Cardiac septum (tissue), 1 donor: ENCODE results near the gene EPG5. TPM values are rescaled to one million over a fixed set of nuclear protein-coding genes. Genes with fewer than 3 reads are reported as not detected.

Experiments used
- DNase-seq: peaks from one replicate; pipeline ENCODE4 v3.0.0-alpha.2; 2020; ENCODE audit warnings: low spot score
- intact Hi-C: fragments of 100-400 bp; cut with DNase I; formaldehyde crosslinking; loops from one replicate; pipeline ENCODE4 v1.14.0; 2022
- total RNA-seq: library from RNA; stranded (reverse); fragmentation: NEBNext Ultra II Directional; extraction: Animal tissue kit (Norgen Biotek cat#: 25700); gene quantifications from one replicate; pipeline ENCODE4 v1.2.1, GENCODE V29; 2021
- donor health status: DM: no; HTN: no; CAD: no.

Gene EPG5
- total RNA-seq, 1 donor from 2014 or later: 16.7 TPM

GRCh38 chr18:45935591-45936335 is 31.4 kb downstream of the EPG5 start:
- intact Hi-C loops: no loop called here

GRCh38 chr18:45932708-45933107 is 34.4 kb downstream of the EPG5 start:
- DNase-seq: no peak
- intact Hi-C loops: no loop called here

More at GRCh38 chr18:45935591-45936335, 31.4 kb downstream of the EPG5 start:
- DNase-seq: no peak

- intact Hi-C loops: no loop called here
- no peak for DNase-seq
Measured at GRCh38 chr18:45930963-45931362, 36.2 kb downstream of the EPG5 start.

- intact Hi-C loops: no loop called here
- DNase-seq: no peak
Measured at GRCh38 chr18:45926691-45927090, 40.4 kb downstream of the EPG5 start.

GRCh38 chr18:45926085-45926484 is 41.0 kb downstream of the EPG5 start:
- DNase-seq: no peak
- intact Hi-C loops: no loop called here

- intact Hi-C loops: no loop called here
- no peak for DNase-seq
Measured at GRCh38 chr18:45923138-45923537, 44.0 kb downstream of the EPG5 start.

DNA sequence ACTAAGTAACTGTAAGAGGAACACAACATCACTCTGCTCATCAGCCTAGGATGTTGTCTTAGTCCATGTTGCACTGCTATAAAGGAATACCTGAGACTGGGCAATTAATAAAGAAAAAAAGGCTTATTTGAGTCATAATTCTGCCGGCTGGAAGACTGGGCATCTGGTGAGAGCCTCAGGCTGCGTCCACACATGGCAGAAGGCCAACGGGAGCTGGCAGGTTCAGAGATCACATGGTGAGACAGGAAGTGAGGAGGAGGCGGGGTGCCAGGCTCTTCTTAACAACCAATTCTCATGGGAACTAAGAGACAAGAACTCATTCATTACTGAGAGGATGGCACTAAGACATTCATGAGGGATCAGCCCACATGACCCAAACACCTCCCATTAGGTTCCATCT is 46.8 kb downstream of the EPG5 start:
- intact Hi-C loops: no loop called here
- DNase-seq: peak; percentile 85

GRCh38 chr18:45916302-45916701 is 50.8 kb downstream of the EPG5 start:
- no peak for DNase-seq
- intact Hi-C loops: no loop called here

- no peak for DNase-seq
- intact Hi-C loops: no loop called here
Measured at GRCh38 chr18:45913276-45913675, 53.9 kb downstream of the EPG5 start.

GRCh38 chr18:45910405-45911023 is 56.6 kb downstream of the EPG5 start:
- intact Hi-C loops: no loop called here
- DNase-seq: no peak

DNA sequence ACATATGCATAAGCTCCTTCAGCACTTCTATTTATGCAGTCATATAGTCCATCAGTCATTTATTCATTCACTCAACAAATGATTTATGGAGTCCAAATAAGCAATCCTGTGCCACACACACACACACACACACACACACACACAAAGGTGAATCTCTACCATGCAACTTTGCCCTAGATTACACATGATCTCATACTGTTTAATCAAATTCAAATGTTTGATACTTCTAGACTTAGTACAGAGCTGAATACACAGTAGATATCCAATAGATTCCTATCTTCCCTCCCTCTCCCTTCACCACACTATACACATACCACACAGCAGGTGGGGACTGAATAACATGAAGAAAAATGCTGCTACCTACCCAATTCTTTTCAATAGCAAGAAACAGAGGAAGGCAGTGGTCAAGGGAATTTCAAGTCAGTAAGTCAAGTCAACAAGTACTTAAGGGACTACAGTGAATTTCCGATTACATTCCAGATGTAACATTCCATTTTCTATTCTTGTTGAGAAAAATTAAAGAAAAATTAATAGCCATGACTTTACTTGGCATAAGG is 65.4 kb downstream of the EPG5 start:
- intact Hi-C loops: no loop called here
- DNase-seq: no peak

DNA sequence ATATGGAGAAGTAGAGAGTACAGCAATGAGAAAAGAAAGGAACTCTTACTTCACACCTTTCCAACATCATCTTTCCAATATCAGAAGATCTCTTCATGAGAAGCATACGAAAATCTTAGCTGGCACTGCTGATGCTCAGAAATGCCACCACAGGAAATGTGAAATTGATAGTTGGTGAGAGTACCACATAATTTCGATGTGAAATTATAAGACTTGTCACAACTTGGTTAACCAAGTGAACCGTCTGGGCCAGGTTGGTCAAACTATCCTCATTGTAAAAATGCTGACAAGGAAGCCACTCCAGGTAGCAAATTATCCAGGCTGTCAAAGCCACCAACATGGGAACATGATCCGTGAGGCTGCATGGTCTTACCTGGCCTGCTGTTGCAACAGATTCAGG is 66.5 kb downstream of the EPG5 start:
- intact Hi-C loops: no loop called here
- no peak for DNase-seq

GRCh38 chr18:45896991-45897390 is 70.1 kb downstream of the EPG5 start:
- no peak for DNase-seq
- intact Hi-C loops: no loop called here

GRCh38 chr18:45896452-45896851 is 70.7 kb downstream of the EPG5 start:
- intact Hi-C loops: no loop called here

DNA sequence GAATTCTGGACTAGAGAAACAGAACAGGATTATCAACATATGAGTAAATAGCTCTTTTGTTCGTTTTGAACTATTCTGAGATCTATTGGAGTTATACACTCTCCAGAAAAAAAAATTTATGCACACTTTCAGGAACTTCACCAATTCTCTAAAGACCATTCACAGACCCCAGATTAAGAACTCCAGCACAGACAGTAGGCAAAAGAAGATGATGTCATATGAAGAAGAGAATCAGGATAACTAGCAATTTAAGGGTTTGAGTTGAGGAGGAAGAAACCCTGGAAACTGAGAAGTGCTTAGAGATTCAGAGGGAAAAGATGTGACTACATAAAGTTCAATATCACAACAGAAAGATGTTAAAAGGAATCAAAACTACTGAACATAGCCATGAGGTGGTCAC is 71.8 kb downstream of the EPG5 start:
- no peak for DNase-seq
- intact Hi-C loops: no loop called here

More at GRCh38 chr18:45896452-45896851, 70.7 kb downstream of the EPG5 start:
- DNase-seq: no peak

DNA sequence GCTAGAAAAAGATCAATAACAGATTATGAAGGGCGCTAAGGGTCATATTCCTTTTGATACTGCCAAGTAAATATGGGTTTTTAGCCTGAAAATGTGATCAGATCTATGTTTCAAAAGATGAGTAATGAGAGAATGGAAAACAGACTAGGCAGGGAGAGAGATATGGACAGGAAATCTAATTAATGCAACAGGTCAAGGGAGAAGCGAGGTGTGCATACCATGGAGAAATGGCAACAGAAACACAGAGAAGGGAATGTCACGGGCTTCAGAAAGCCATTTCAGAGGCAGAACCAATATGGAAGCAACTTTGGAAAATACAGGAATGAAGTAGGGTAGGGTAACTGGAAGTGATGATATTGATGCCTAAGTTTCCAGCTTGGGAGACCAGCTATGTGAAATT is 72.3 kb downstream of the EPG5 start:
- DNase-seq: no peak
- intact Hi-C loops: no loop called here

- intact Hi-C loops: no loop called here
- no peak for DNase-seq
Measured at GRCh38 chr18:45891806-45892205, 75.3 kb downstream of the EPG5 start.

DNA sequence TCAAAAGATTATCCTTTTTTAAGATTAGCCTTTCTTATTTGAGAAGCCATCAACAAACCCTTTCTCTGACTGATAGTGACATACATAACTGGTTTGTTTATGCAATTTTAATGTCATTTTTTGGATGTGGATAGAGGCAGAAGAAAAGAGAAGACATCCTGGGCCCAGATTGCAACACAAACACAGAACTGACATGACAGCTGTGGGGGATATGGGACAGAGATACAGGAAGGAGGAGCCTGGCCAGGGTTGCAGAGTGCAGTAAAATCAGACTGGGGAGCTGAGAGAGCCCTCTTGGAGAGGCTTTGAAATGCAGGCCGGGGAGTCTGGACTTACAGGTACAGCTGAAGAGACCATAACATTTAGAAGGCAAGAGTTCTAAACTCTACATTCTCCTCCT is 76.5 kb downstream of the EPG5 start:
- DNase-seq: peak; percentile 78
- intact Hi-C loops: no loop called here

DNA sequence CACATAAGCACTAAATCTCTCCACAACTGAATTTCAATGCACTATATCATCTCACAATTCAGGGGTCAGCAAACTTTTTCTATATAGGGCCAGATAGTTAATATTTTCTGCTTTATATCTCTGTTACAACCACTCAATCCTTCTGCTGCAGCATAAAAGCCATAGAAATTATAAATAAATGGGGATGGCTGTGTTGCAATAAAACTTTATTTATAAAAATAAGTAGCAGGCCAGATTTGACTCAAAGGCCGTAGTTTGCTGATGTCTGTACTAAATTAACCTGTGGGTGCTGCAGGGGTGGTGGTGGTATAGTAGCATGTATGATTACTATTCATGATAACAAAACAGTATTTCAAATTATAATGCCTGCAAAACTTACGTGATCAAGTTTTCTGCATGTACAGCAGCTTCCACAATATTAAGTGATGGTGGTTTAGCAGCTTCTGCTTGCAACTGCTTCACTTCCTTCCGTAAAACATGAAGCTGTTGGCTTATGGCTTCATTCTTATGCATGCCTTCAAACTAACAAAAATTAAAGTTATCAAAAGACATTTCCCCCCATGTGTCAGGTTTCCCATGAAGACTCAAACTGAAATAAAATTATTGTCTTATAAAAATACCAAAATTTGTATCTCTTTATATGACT is 77.6 kb downstream of the EPG5 start:
- intact Hi-C loops: no loop called here
- no peak for DNase-seq

DNA sequence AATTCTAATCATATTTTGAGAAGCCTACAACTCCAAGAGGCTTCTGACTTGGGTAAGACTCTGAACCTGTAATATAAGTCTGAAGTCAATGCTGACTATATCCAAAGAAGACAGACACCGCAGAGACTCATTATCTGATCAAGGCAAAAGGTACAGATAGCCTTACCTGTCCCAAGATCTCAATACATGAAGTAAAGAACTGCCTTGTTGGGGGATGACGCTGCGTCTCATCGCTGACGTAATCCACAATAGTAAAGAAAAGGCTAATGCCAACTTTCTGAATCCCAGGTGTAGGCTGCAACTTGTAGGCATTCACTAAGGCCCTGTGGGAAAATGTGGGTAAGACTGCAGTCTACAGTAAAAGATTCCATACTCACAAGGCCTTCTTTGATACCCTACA is 79.5 kb downstream of the EPG5 start:
- intact Hi-C loops: no loop called here
- DNase-seq: no peak
